Neutrophil (primary cell): ENCODE results near the gene ZFPL1.

ENCODE experiments used
- H3K27ac ChIP-seq: fragments of 200-600 bp; sonication (generic); 2 replicates; pipeline ENCODE4 v1.5.1; 2016; ENCODE audit warnings: mild to moderate bottlenecking, moderate library complexity
- H3K27me3 ChIP-seq: fragments of 200-600 bp; sonication (generic); 2 replicates; pipeline ENCODE4 v1.6.0; 2016; ENCODE audit warnings: mild to moderate bottlenecking
- H3K36me3 ChIP-seq: fragments of 200-600 bp; sonication (generic); 2 replicates; pipeline ENCODE4 v1.5.1; 2017
- H3K4me1 ChIP-seq, 2 experiments: fragments of 200-600 bp in 1 of 2; sonication (generic) in 1 of 2; 1 replicate in 1 of 2; 2 replicates in 1 of 2; pipeline versions ENCODE4 v1.5.1 to v1.6.1; 2013 to 2016; ENCODE audit warnings: low read depth in 1 of 2, low read length in 1 of 2, mild to moderate bottlenecking in 1 of 2, moderate library complexity in 1 of 2; ENCODE audit not compliant: control insufficient read depth in 1 of 2, insufficient read depth in 1 of 2
- H3K4me3 ChIP-seq, 2 experiments: fragments of 200-600 bp in 1 of 2; sonication (generic) in 1 of 2; 1 replicate in 1 of 2; 2 replicates in 1 of 2; pipeline ENCODE4 v1.5.1; 2013 to 2016; ENCODE audit warnings: low read depth in 1 of 2, low read length in 1 of 2, mild to moderate bottlenecking in 1 of 2, moderate library complexity in 1 of 2
- H3K9me3 ChIP-seq: fragments of 200-600 bp; sonication (generic); 2 replicates; pipeline ENCODE4 v1.5.1; 2016
- TF ChIP-seq, protein P1 (sequence below): fragments of 200-600 bp; sonication (generic); IDR thresholded peaks from 2 replicates; pipeline ENCODE4 v1.5.1; 2016; ENCODE audit warnings: antibody characterized with exemption

Gene ZFPL1

GRCh38 chr11:65127473-65128181, 43.6 kb downstream of the ZFPL1 start:
- Histone ChIP-seq H3K27ac (no peak overlapping the region), H3K4me1 (peaks cover 15% of the 10 kb centered on the region in 2 experiments), H3K9me3 (no peaks in the 10 kb centered on the region), H3K36me3 (peaks cover 82% of the 10 kb centered on the region), H3K27me3 (no peaks in the 10 kb centered on the region), H3K4me3 (no peak overlapping the region)
- TF ChIP-seq, protein P1, sequence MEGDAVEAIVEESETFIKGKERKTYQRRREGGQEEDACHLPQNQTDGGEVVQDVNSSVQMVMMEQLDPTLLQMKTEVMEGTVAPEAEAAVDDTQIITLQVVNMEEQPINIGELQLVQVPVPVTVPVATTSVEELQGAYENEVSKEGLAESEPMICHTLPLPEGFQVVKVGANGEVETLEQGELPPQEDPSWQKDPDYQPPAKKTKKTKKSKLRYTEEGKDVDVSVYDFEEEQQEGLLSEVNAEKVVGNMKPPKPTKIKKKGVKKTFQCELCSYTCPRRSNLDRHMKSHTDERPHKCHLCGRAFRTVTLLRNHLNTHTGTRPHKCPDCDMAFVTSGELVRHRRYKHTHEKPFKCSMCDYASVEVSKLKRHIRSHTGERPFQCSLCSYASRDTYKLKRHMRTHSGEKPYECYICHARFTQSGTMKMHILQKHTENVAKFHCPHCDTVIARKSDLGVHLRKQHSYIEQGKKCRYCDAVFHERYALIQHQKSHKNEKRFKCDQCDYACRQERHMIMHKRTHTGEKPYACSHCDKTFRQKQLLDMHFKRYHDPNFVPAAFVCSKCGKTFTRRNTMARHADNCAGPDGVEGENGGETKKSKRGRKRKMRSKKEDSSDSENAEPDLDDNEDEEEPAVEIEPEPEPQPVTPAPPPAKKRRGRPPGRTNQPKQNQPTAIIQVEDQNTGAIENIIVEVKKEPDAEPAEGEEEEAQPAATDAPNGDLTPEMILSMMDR: no peak

GRCh38 chr11:65128182-65129145, 44.4 kb downstream of the ZFPL1 start:
- Histone ChIP-seq H3K9me3 (no peaks in the 10 kb centered on the region), H3K4me1 (peaks cover 16 to 18% of the 10 kb centered on the region in 2 experiments), H3K4me3 (no peak overlapping the region), H3K27me3 (no peaks in the 10 kb centered on the region), H3K27ac (no peak overlapping the region), H3K36me3 (peaks cover 86% of the 10 kb centered on the region)
- TF ChIP-seq, protein P1: no peak

GRCh38 chr11:65129649-65130441, 45.8 kb downstream of the ZFPL1 start:
- Histone ChIP-seq H3K27ac (no peak overlapping the region), H3K36me3 (peaks cover 80% of the 10 kb centered on the region), H3K9me3 (no peaks in the 10 kb centered on the region), H3K27me3 (no peaks in the 10 kb centered on the region), H3K4me1 (peaks cover 24 to 28% of the 10 kb centered on the region in 2 experiments), H3K4me3 (no peak overlapping the region)
- TF ChIP-seq, protein P1: no peak

DNA sequence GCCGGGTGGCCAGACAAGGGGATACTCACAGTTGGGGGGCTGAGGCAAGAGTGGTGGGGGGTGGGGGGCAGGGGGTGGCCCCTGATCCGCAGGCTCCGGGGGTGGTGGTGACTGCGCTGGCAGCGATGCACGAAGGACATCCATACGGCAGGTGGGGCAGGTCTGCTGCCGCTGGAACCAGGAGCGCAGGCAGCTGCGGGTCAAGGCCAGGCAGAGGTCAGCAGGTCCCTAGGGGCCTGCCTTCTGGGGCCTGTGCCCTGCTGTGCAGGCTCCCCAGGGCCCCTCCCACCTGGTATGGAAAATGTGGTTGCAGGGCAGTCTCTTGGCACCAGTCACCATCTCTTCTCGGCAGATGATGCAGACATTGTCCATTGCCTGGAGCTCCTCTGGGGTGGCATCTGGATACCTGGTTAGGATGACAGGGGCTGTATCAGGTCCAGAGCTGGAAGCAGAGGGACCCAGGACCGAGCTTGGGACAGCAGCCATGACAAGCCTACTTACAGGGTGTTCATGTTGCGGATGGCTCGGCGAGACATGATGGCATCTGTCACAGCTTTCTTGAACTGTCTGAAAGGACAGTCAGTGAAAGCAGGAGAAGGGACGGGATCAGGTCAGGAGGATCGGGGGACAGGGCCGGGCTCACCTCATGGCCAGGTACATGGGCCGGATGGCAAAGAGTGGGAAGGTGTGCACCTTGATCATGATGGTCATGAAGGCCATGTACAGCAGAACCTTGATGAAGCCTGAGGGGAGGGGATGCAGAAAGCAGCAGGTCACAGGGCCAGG, 46.8 kb downstream of the ZFPL1 start:
- peaks cover 70% of the 10 kb centered on the region for H3K36me3 ChIP-seq
- H3K4me3 ChIP-seq: no peak overlapping the region
- H3K27me3 ChIP-seq: no peaks in the 10 kb centered on the region
- H3K9me3 ChIP-seq: no peaks in the 10 kb centered on the region
- peaks cover 32 to 38% of the 10 kb centered on the region in 2 experiments for H3K4me1 ChIP-seq
- no peak overlapping the region for H3K27ac ChIP-seq
- TF ChIP-seq, protein P1: no peak

DNA sequence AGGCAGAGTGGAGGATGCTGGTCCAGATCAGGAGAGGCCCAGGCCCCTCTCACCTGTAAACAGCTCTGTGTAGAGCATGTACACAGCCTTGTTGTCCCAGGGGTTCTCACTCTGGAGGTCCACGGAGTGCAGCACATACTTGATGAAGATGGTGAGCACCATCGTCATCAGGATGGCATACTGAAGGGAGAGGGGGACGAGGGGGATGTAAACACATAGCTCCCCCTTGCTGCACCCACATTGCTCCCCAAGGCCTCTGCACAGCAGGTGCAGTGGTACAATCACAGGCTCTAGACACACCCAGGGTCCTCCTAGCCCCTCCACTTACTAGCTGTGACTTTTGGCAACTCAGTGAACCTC, 47.4 kb downstream of the ZFPL1 start:
- Histone ChIP-seq H3K27me3 (no peaks in the 10 kb centered on the region), H3K4me1 (peaks cover 34 to 38% of the 10 kb centered on the region in 2 experiments)
- TF ChIP-seq, protein P1: no peak

More for the DNA sequence above, 47.4 kb downstream of the ZFPL1 start:
- H3K9me3 ChIP-seq: no peaks in the 10 kb centered on the region
- no peak overlapping the region for H3K4me3 ChIP-seq
- peaks cover 64% of the 10 kb centered on the region for H3K36me3 ChIP-seq
- no peak overlapping the region for H3K27ac ChIP-seq
